ENCODE data around the gene STIM2.

GRCh38 chr4:27013012-27013411, 152.4 kb downstream of the STIM2 start:
- TF ChIP-seq REST (IDR thresholded peaks at IDR 0.05; ENCODE audit: low read depth): no peak
- TF ChIP-seq EP300 (IDR thresholded peaks at IDR 0.05; ENCODE audit: borderline replicate concordance): no peak
- TF ChIP-seq MAX (IDR thresholded peaks at IDR 0.05): no peak
- no peak for TF ChIP-seq RAD21 (IDR thresholded peaks at IDR 0.05; ENCODE audit: low read depth)
- no peak for TF ChIP-seq TAF1 (IDR thresholded peaks at IDR 0.05; ENCODE audit: low read depth)
